Measurements from ENCODE around the gene URI1.
"Not testable (repeated sequence)": the region's sequence is repeated elsewhere in the genome, so short reads cannot be mapped to it uniquely, and the experiment has no call there.

The URI1 gene

DNA sequence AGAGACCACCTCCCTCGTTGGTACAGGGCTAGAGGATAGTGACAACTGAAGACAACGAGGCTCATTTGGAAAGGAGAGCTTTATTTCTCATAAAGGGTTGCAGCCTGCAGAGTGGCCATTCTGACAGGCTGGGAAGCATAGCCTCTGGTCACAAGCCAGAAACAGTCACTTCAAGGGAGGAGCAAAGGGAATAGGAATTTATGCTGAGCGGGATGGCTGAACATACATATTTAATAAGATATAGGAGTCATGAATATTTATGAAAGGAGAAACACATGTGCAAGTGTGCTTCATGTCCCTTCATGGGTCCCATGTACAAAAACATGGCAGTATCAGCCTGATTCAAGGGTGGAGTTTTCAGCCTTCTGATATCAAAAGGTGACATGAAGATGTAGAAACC, 27.1 kb upstream of the URI1 start:
- no peak for DNase-seq (ENCODE audit: low read depth)

DNA sequence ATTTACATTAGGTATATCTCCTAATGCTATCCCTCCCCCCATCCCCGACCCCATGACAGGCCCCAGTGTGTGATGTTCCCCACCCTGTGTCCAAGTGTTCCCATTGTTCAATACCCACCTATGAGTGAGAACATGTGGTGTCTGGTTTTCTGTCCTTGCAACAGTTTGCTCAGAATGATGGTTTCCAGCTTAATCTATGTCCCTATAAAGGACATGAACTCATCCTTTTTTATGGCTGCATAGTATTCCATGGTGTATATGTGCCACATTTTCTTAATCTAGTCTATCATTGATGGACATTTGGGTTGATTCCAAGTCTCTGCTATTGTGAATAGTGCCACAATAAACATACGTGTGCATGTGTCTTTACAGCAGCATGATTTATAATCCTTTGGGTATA, 26.2 kb upstream of the URI1 start:
- H3K4me3 ChIP-seq (ENCODE audit: low read length); DNase-seq (ENCODE audit: low read depth): not testable (repeated sequence)

More for the DNA sequence above, 27.1 kb upstream of the URI1 start:
- no peak overlapping the region for H3K4me3 ChIP-seq (ENCODE audit: low read length)
- TF ChIP-seq, protein P1, sequence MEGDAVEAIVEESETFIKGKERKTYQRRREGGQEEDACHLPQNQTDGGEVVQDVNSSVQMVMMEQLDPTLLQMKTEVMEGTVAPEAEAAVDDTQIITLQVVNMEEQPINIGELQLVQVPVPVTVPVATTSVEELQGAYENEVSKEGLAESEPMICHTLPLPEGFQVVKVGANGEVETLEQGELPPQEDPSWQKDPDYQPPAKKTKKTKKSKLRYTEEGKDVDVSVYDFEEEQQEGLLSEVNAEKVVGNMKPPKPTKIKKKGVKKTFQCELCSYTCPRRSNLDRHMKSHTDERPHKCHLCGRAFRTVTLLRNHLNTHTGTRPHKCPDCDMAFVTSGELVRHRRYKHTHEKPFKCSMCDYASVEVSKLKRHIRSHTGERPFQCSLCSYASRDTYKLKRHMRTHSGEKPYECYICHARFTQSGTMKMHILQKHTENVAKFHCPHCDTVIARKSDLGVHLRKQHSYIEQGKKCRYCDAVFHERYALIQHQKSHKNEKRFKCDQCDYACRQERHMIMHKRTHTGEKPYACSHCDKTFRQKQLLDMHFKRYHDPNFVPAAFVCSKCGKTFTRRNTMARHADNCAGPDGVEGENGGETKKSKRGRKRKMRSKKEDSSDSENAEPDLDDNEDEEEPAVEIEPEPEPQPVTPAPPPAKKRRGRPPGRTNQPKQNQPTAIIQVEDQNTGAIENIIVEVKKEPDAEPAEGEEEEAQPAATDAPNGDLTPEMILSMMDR (conservative IDR thresholded peaks at IDR 0.05; ENCODE audit: low read length), result no peak

DNA sequence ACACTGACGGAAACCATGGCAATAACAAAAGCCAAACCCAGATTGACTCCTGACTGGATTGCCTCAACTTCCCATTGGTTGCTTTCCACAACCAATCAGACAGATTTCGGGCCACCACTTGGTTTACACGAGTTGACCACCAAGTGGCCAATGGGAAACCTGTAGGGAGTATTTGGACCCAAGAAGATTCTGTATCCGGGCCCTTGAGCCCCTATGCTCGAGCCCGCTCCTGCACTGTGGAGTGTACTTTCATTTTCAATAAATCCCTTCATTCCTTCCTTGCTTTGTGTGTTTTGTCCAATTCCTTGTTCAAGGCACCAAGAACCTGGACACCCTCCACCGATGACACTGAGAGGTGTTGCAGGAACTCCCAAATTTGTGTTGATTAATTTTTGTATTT, 24.1 kb upstream of the URI1 start:
- TF ChIP-seq, protein P1 (conservative IDR thresholded peaks at IDR 0.05; ENCODE audit: low read length), result no peak
- DNase-seq (ENCODE audit: low read depth), result no peak
- H3K4me3 ChIP-seq (ENCODE audit: low read length), result no peak overlapping the region

- TF ChIP-seq, protein P1 (conservative IDR thresholded peaks at IDR 0.05; ENCODE audit: low read length), result no peak
Observed at GRCh38 chr19:29918891-29919290, 23.1 kb upstream of the URI1 start.

DNA sequence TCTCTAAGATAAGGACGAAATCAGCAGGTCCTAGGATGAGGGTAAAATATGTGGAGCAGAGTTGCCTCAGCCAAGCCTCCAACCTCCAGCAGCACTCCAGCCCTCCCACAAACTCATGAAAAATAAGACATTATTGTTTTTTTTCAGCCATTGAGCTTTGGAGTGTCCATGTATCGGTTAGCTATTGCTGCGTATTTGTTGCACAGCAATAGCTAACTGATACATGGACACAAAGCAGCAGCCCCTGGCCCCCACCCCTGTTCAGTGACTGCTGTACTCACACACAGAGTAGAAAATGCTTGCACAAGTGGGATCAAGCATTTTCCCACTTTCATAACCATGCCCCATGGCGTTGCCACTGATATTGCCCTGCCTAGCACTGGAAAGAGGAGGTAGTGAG, 19.1 kb upstream of the URI1 start:
- DNase-seq (ENCODE audit: low read depth), result no peak
- TF ChIP-seq, protein P1 (conservative IDR thresholded peaks at IDR 0.05; ENCODE audit: low read length), result no peak
- H3K4me3 ChIP-seq (ENCODE audit: low read length), result no peak overlapping the region

More at GRCh38 chr19:29918891-29919290, 23.1 kb upstream of the URI1 start:
- no peak overlapping the region for H3K4me3 ChIP-seq (ENCODE audit: low read length)
- no peak for DNase-seq (ENCODE audit: low read depth)

GRCh38 chr19:29923653-29924052, 18.4 kb upstream of the URI1 start:
- TF ChIP-seq, protein P1 (conservative IDR thresholded peaks at IDR 0.05; ENCODE audit: low read length), result no peak
- no peak overlapping the region for H3K4me3 ChIP-seq (ENCODE audit: low read length)
- no peak for DNase-seq (ENCODE audit: low read depth)

DNA sequence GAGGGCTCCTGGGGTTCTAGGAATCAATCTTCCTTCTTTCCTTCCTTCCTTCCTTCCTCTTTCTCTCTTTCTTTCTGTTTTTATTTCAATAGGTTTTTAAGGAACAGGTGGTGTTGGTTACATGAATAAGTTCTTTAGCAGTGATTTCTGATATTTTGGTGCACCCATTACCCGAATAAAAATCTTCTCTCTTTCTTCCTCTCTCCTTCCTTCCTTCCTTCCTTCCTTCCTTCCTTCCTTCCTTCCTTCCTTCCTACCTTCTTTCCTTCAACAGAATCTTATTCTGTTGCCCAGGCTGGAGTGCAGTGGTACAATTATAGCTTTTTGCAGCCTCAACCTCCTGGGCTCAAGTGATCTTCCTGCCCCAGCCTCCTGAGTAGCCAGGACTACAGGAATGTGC, 16.0 kb upstream of the URI1 start:
- TF ChIP-seq, protein P1 (conservative IDR thresholded peaks at IDR 0.05; ENCODE audit: low read length), result no peak
- no peak for DNase-seq (ENCODE audit: low read depth)
- H3K4me3 ChIP-seq (ENCODE audit: low read length), result no peak overlapping the region

DNA sequence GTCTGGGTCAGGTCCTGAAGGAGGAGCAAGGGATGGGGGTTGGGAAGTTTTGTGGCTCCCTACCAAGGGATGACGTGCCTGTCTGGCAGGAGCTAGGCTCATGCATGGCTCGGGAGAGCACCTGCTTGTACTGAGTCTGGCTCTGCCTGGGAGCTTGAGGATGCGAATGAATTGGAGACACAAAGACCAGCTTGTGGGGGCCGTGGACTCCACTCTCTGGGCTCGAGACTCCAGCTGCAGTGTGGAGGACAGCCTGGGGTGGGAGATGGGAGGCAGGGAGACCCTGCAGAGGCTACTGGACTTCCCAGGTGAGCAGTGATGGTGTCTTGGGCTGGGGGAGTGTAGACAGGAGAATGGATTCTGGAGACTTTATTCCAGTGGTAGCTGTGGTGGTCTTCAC, 15.2 kb upstream of the URI1 start:
- DNase-seq (ENCODE audit: low read depth), result no peak
- H3K4me3 ChIP-seq (ENCODE audit: low read length), result no peak overlapping the region
- TF ChIP-seq, protein P1 (conservative IDR thresholded peaks at IDR 0.05; ENCODE audit: low read length), result no peak

Data from AG10803 (cell line).